GM18511 (cell line): ENCODE data around the gene MLN.

Experiments
- ATAC-seq: cut with Tn5 transposase; IDR thresholded peaks from one replicate; pipeline ENCODE4 v1.9.1; 2021; ENCODE audit warnings: mild to moderate bottlenecking, moderate library complexity; ENCODE audit not compliant: unreplicated experiment

The MLN gene

GRCh38 chr6:33816911-33817310 is 13.1 kb upstream of the MLN start:
- ATAC-seq = no peak

- no peak for ATAC-seq
Observed at GRCh38 chr6:33815854-33816253, 12.1 kb upstream of the MLN start.

- no peak for ATAC-seq
Observed at GRCh38 chr6:33813990-33814985, 10.5 kb upstream of the MLN start.

GRCh38 chr6:33813246-33813904 is 9.6 kb upstream of the MLN start:
- no peak for ATAC-seq

- no peak for ATAC-seq
Observed at GRCh38 chr6:33812669-33813068, 8.9 kb upstream of the MLN start.

- no peak for ATAC-seq
Observed at GRCh38 chr6:33809594-33809993, 5.8 kb upstream of the MLN start.

GRCh38 chr6:33808641-33809180 is 4.9 kb upstream of the MLN start:
- ATAC-seq = no peak

GRCh38 chr6:33807606-33808005 is 3.8 kb upstream of the MLN start:
- ATAC-seq = no peak

- ATAC-seq = no peak
Observed at GRCh38 chr6:33806841-33807240, 3.0 kb upstream of the MLN start.

GRCh38 chr6:33802186-33802958 is 1.4 kb downstream of the MLN start:
- ATAC-seq = no peak

- ATAC-seq = no peak
Observed at GRCh38 chr6:33801611-33802010, 2.2 kb downstream of the MLN start.

- ATAC-seq = no peak
Observed at GRCh38 chr6:33800248-33800969, 3.4 kb downstream of the MLN start.

GRCh38 chr6:33799454-33800113 is 4.2 kb downstream of the MLN start:
- ATAC-seq = no peak

- no peak for ATAC-seq
Observed at GRCh38 chr6:33798343-33798848, 5.4 kb downstream of the MLN start.

GRCh38 chr6:33797626-33798342 is 6.0 kb downstream of the MLN start:
- ATAC-seq = no peak

- no peak for ATAC-seq
Observed at GRCh38 chr6:33794910-33795623, 8.7 kb downstream of the MLN start.

GRCh38 chr6:33792981-33793380 is 10.8 kb downstream of the MLN start:
- no peak for ATAC-seq

- no peak for ATAC-seq
Observed at GRCh38 chr6:33791620-33792019, 12.2 kb downstream of the MLN start.
